Measurements from ENCODE around the gene ZNF69.

- TF ChIP-seq CTCF (IDR thresholded peaks at IDR 0.05), result peak in 1 of 3 experiments; percentile 38
- TF ChIP-seq POLR2A (IDR thresholded peaks at IDR 0.05), result no peak
Measured at GRCh38 chr19:11924886-11925650, 37.5 kb downstream of the ZNF69 start, which contains the start of gene ZNF700.
